Neutrophil (primary cell): ENCODE results near the gene MAST3.

Source experiments
- H3K27ac ChIP-seq: fragments of 200-600 bp; sonication (generic); 2 replicates; pipeline ENCODE4 v1.5.1; 2016; ENCODE audit warnings: mild to moderate bottlenecking, moderate library complexity
- H3K27me3 ChIP-seq: fragments of 200-600 bp; sonication (generic); 2 replicates; pipeline ENCODE4 v1.6.0; 2016; ENCODE audit warnings: mild to moderate bottlenecking
- H3K36me3 ChIP-seq: fragments of 200-600 bp; sonication (generic); 2 replicates; pipeline ENCODE4 v1.5.1; 2017
- H3K4me1 ChIP-seq, 2 experiments: fragments of 200-600 bp in 1 of 2; sonication (generic) in 1 of 2; 1 replicate in 1 of 2; 2 replicates in 1 of 2; pipeline versions ENCODE4 v1.5.1 to v1.6.1; 2013 to 2016; ENCODE audit warnings: low read depth in 1 of 2, low read length in 1 of 2, mild to moderate bottlenecking in 1 of 2, moderate library complexity in 1 of 2; ENCODE audit not compliant: control insufficient read depth in 1 of 2, insufficient read depth in 1 of 2
- H3K4me3 ChIP-seq, 2 experiments: fragments of 200-600 bp in 1 of 2; sonication (generic) in 1 of 2; 1 replicate in 1 of 2; 2 replicates in 1 of 2; pipeline ENCODE4 v1.5.1; 2013 to 2016; ENCODE audit warnings: low read depth in 1 of 2, low read length in 1 of 2, mild to moderate bottlenecking in 1 of 2, moderate library complexity in 1 of 2
- H3K9me3 ChIP-seq: fragments of 200-600 bp; sonication (generic); 2 replicates; pipeline ENCODE4 v1.5.1; 2016
- CTCF ChIP-seq: fragments of 200-600 bp; sonication (generic); IDR thresholded peaks from 2 replicates; pipeline ENCODE4 v1.5.1; 2016; ENCODE audit warnings: antibody characterized with exemption

The MAST3 gene

DNA sequence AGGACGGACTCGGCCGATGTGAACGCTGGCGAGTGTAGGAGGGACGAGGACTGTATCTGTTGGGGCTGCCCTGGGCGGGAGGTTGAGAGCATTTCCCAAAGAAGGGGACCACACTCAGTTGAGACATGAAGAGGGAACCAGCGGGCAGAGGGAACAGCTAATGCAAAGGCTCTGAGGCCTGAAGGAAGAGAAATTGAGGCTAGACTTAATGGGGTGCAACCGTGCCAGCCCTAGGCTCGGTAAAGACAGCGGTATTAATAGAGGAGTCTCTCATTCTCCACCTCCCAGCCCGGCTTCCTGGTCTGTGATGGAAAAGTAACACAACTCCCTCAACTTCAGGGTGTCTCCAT, 96.6 kb downstream of the MAST3 start:
- Histone ChIP-seq H3K27ac (peak overlapping the region; percentile 5), H3K4me3 (peak overlapping the region; percentile 77 to 79)

DNA sequence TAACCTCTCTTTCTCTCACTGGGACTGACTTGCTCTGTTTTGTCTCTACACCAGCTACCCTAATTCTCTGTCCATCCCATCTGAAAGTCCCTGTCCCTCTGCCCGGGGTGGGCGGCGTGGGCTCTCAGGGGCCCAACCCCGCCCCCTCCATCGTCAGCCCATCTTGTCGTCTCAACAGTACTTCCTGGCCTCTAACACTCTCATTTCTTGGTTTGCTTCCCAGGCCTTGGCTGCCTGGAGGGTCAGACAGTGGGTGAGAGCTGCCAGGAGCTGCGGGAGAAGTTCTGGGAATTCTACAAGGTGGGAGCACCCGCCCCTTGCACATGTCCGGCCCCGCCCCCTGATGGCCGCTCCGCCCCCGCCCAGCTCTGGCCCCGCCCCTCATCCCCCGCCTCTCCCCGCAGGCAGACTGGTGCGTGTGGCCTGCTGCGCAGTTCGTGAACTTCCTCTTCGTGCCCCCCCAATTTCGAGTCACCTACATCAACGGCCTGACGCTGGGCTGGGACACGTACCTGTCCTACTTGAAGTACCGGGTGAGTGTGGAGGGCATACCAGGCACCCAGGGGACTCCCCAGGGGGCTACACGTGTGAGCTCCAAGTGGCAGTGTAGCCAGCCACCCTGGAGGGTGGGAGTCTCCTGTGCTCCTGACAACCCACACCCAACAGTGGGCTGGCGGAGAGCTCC, 97.1 kb downstream of the MAST3 start:
- peaks cover 14% of the 10 kb centered on the region for H3K36me3 ChIP-seq
- no peaks in the 10 kb centered on the region for H3K27me3 ChIP-seq
- H3K4me3 ChIP-seq: no peak overlapping the region
- H3K4me1 ChIP-seq: peaks cover 26 to 31% of the 10 kb centered on the region in 2 experiments
- no peak for TF ChIP-seq CTCF
- H3K9me3 ChIP-seq: no peaks in the 10 kb centered on the region
- H3K27ac ChIP-seq: no peak overlapping the region

More for the DNA sequence above, 96.6 kb downstream of the MAST3 start:
- peaks cover 14% of the 10 kb centered on the region for H3K36me3 ChIP-seq
- peaks cover 26 to 31% of the 10 kb centered on the region in 2 experiments for H3K4me1 ChIP-seq
- no peak for TF ChIP-seq CTCF
- H3K9me3 ChIP-seq: no peaks in the 10 kb centered on the region
- H3K27me3 ChIP-seq: no peaks in the 10 kb centered on the region

GRCh38 chr19:18196511-18196845, 98.9 kb downstream of the MAST3 start:
- H3K4me3 ChIP-seq: no peak overlapping the region
- peaks cover 3% of the 10 kb centered on the region for H3K27me3 ChIP-seq
- H3K4me1 ChIP-seq: peaks cover 24 to 31% of the 10 kb centered on the region in 2 experiments
- no peaks in the 10 kb centered on the region for H3K9me3 ChIP-seq
- no peak for TF ChIP-seq CTCF
- H3K36me3 ChIP-seq: peaks cover 14% of the 10 kb centered on the region
- H3K27ac ChIP-seq: no peak overlapping the region

GRCh38 chr19:18197306-18197705, 99.7 kb downstream of the MAST3 start:
- peaks cover 14% of the 10 kb centered on the region for H3K36me3 ChIP-seq
- no peak overlapping the region for H3K4me3 ChIP-seq
- TF ChIP-seq CTCF: no peak
- no peak overlapping the region for H3K27ac ChIP-seq
- H3K27me3 ChIP-seq: peaks cover 11% of the 10 kb centered on the region
- no peaks in the 10 kb centered on the region for H3K9me3 ChIP-seq
- peaks cover 15 to 24% of the 10 kb centered on the region in 2 experiments for H3K4me1 ChIP-seq

- peaks cover 19 to 27% of the 10 kb centered on the region in 2 experiments for H3K4me1 ChIP-seq
- H3K9me3 ChIP-seq: no peaks in the 10 kb centered on the region
- peaks cover 14% of the 10 kb centered on the region for H3K36me3 ChIP-seq
- peaks cover 18% of the 10 kb centered on the region for H3K27me3 ChIP-seq
- H3K27ac ChIP-seq: no peak overlapping the region
- TF ChIP-seq CTCF: no peak
- H3K4me3 ChIP-seq: no peak overlapping the region
Observed at GRCh38 chr19:18197941-18198340, 100.4 kb downstream of the MAST3 start.
